RCC 7860 (cell line): ENCODE measurements around the gene CCDC71L.
"Not testable (repeated sequence)": the region's sequence is repeated elsewhere in the genome, so short reads cannot be mapped to it uniquely, and the experiment has no call there.

Experiments
- DNase-seq: peaks from one replicate; pipeline ENCODE4 v3.0.0-alpha.2; 2015; ENCODE audit warnings: low spot score
- FAIRE-seq: peaks from 2 replicates; lab custom pipeline; 2012; peaks lifted over from hg19 to GRCh38; lab: Jason Lieb, UNC

CCDC71L gene

GRCh38 chr7:106660862-106661720 is at the start of gene CCDC71L:
Gene CCDC71L (minus strand): TSS chr7:106661158. CDS start chr7:106660896, 262 bp downstream.
- FAIRE-seq, result peak; percentile 88
- DNase-seq, result peak; percentile 90

GRCh38 chr7:106709604-106710003 is 48.6 kb upstream of the CCDC71L start:
- DNase-seq, FAIRE-seq: not testable (repeated sequence)

GRCh38 chr7:106704000-106704840 is 43.3 kb upstream of the CCDC71L start:
- DNase-seq, result no peak
- FAIRE-seq, result no peak

- DNase-seq (no peak), FAIRE-seq (peak; percentile 80)
Observed at GRCh38 chr7:106693677-106694353, 32.9 kb upstream of the CCDC71L start.

- FAIRE-seq (no peak), DNase-seq (no peak)
Observed at GRCh38 chr7:106692450-106693051, 31.6 kb upstream of the CCDC71L start.

GRCh38 chr7:106688161-106688560 is 27.2 kb upstream of the CCDC71L start:
- not testable (repeated sequence) for DNase-seq, FAIRE-seq

GRCh38 chr7:106683941-106684340 is 23.0 kb upstream of the CCDC71L start:
- no peak for FAIRE-seq
- no peak for DNase-seq

- FAIRE-seq (peak; percentile 88), DNase-seq (peak; percentile 95)
Observed at GRCh38 chr7:106681815-106682495, 21.0 kb upstream of the CCDC71L start.

GRCh38 chr7:106679153-106679931 is 18.4 kb upstream of the CCDC71L start:
- DNase-seq, result peak; percentile 95

GRCh38 chr7:106678795-106679152 is 17.8 kb upstream of the CCDC71L start:
- DNase-seq, result no peak
- FAIRE-seq, result no peak

More at GRCh38 chr7:106679153-106679931, 18.4 kb upstream of the CCDC71L start:
- peak; percentile 97 for FAIRE-seq

- not testable (repeated sequence) for DNase-seq, FAIRE-seq
Observed at GRCh38 chr7:106676506-106676905, 15.5 kb upstream of the CCDC71L start.

GRCh38 chr7:106673688-106674087 is 12.7 kb upstream of the CCDC71L start:
- FAIRE-seq, DNase-seq: not testable (repeated sequence)

GRCh38 chr7:106671930-106672329 is 11.0 kb upstream of the CCDC71L start:
- not testable (repeated sequence) for DNase-seq, FAIRE-seq

GRCh38 chr7:106671160-106671559 is 10.2 kb upstream of the CCDC71L start:
- DNase-seq (no peak), FAIRE-seq (no peak)

GRCh38 chr7:106668861-106669524 is 8.0 kb upstream of the CCDC71L start:
- DNase-seq, result no peak
- FAIRE-seq, result no peak

GRCh38 chr7:106666353-106666752 is 5.4 kb upstream of the CCDC71L start:
- DNase-seq, result no peak
- no peak for FAIRE-seq

- no peak for FAIRE-seq
- no peak for DNase-seq
Observed at GRCh38 chr7:106664343-106664742, 3.4 kb upstream of the CCDC71L start.

GRCh38 chr7:106659963-106660861 is 746 bp downstream of the CCDC71L start:
- FAIRE-seq (no peak), DNase-seq (peak; percentile 68)
